Breast epithelium (tissue), 4 donors: ENCODE data around the gene BAD. TPM values are rescaled to one million over a fixed set of nuclear protein-coding genes. Genes with fewer than 3 reads are reported as not detected.

Source experiments
- DNase-seq, 2 donors: peaks; one replicate each; pipeline ENCODE4 v3.0.0-alpha.2; 2019; ENCODE audit warnings: low spot score in 2 of 2
- H3K27ac ChIP-seq, 2 donors: fragments of 200-600 bp; sonication (generic) in 1 of 2; one replicate each; pipeline ENCODE4 v1.5.1; 2016 to 2019; ENCODE audit warnings: mild to moderate bottlenecking in 1 of 2
- H3K27me3 ChIP-seq, 2 donors: fragments of 200-600 bp; sonication (generic) in 1 of 2; one replicate each; pipeline versions ENCODE4 v1.5.1 to v1.6.0; 2017 to 2019; ENCODE audit warnings: control low read depth in 1 of 2, mild to moderate bottlenecking in 1 of 2
- H3K36me3 ChIP-seq: fragments of 200-600 bp; one replicate; pipeline ENCODE4 v1.5.1; 2019
- H3K4me1 ChIP-seq, 2 donors: fragments of 200-600 bp; sonication (generic); one replicate each; pipeline ENCODE4 v1.5.1; 2016 to 2019; ENCODE audit warnings: control low read depth in 1 of 2
- H3K4me3 ChIP-seq, 3 donors: fragments of 200-600 bp; sonication (generic); 1 replicate in 2 of 3; 2 replicates in 1 of 3; pipeline ENCODE4 v1.5.1; 2016 to 2019; ENCODE audit warnings: mild to moderate bottlenecking in 3 of 3, moderate library complexity in 2 of 3
- H3K9me3 ChIP-seq, 2 donors: fragments of 200-600 bp; sonication (generic) in 1 of 2; one replicate each; pipeline ENCODE4 v1.5.1; 2016 to 2019; ENCODE audit warnings: control low read depth in 1 of 2
- CTCF ChIP-seq, 3 donors: fragments of 450-650 bp; IDR thresholded peaks; one replicate each; pipeline ENCODE4 v1.5.1; 2016 to 2017; ENCODE audit warnings: antibody characterized with exemption in 3 of 3, mild to moderate bottlenecking in 3 of 3, moderate library complexity in 3 of 3
- POLR2A ChIP-seq: fragments of 450-650 bp; IDR thresholded peaks from one replicate; pipeline ENCODE4 v1.6.1; 2016; ENCODE audit warnings: antibody characterized with exemption, mild to moderate bottlenecking, moderate library complexity
- POLR2AphosphoS5 ChIP-seq, 3 donors: sonication (generic); formaldehyde crosslinking; IDR thresholded peaks; one replicate each; pipeline ENCODE4 v1.6.1; 2017; ENCODE audit warnings: antibody characterized with exemption in 3 of 3
- intact Hi-C: fragments of 100-400 bp; cut with DNase I; formaldehyde crosslinking; loops from one replicate; pipeline ENCODE4 v1.15.1; 2023; ENCODE audit warnings: low total_unique reads
- total RNA-seq, 3 donors: library from RNA; depleted of rRNA; stranded (reverse); fragments of >200 nt; gene quantifications; one replicate each; pipeline ENCODE4 v1.1.0, GENCODE V29; 2016

BAD gene
- total RNA-seq, 3 donors from 2014 or later, result 80.3 to 107 (median 87.5) TPM

GRCh38 chr11:64249563-64250414 is 34.7 kb downstream of the BAD start:
- Histone ChIP-seq H3K4me1 (peaks cover 14 to 20% of the 10 kb centered on the region in 2 donors), H3K9me3 (no peaks in the 10 kb centered on the region), H3K27ac (no peak overlapping the region), H3K36me3 (no peaks in the 10 kb centered on the region), H3K27me3 (no peaks in the 10 kb centered on the region), H3K4me3 (no peak overlapping the region)
- no peak for TF ChIP-seq POLR2AphosphoS5 (IDR thresholded peaks at IDR 0.05)
- TF ChIP-seq CTCF (IDR thresholded peaks at IDR 0.05), result no peak
- TF ChIP-seq POLR2A, result no peak
- DNase-seq, result no peak
- intact Hi-C loops, result no loop called here

GRCh38 chr11:64249038-64249437 is 35.4 kb downstream of the BAD start:
- Histone ChIP-seq H3K27me3 (no peaks in the 10 kb centered on the region), H3K4me3 (no peak overlapping the region), H3K36me3 (no peaks in the 10 kb centered on the region), H3K4me1 (peaks cover 14 to 21% of the 10 kb centered on the region in 2 donors), H3K27ac (no peak overlapping the region), H3K9me3 (no peaks in the 10 kb centered on the region)
- no peak for DNase-seq
- intact Hi-C loops, result no loop called here
- TF ChIP-seq CTCF (IDR thresholded peaks at IDR 0.05) (no peak), POLR2AphosphoS5 (IDR thresholded peaks at IDR 0.05) (no peak), POLR2A (no peak)

- H3K9me3 ChIP-seq, result no peaks in the 10 kb centered on the region
- H3K36me3 ChIP-seq, result no peaks in the 10 kb centered on the region
- no peak overlapping the region for H3K4me3 ChIP-seq
- peaks cover 14 to 21% of the 10 kb centered on the region in 2 donors for H3K4me1 ChIP-seq
- TF ChIP-seq POLR2A, result no peak
- no peak for TF ChIP-seq CTCF (IDR thresholded peaks at IDR 0.05)
- TF ChIP-seq POLR2AphosphoS5 (IDR thresholded peaks at IDR 0.05), result no peak
- intact Hi-C loops, result no loop called here
- DNase-seq, result no peak
- H3K27ac ChIP-seq, result no peak overlapping the region
- H3K27me3 ChIP-seq, result no peaks in the 10 kb centered on the region
These were observed 35.9 kb downstream of the BAD start for GRCh38 chr11:64248578-64248977.

- TF ChIP-seq CTCF (IDR thresholded peaks at IDR 0.05) (no peak), POLR2A (no peak), POLR2AphosphoS5 (IDR thresholded peaks at IDR 0.05) (no peak)
- H3K4me1 ChIP-seq, result peaks cover 14 to 21% of the 10 kb centered on the region in 2 donors
- H3K27ac ChIP-seq, result peak overlapping the region; percentile 73 to 74
- DNase-seq, result no peak
- H3K27me3 ChIP-seq, result no peaks in the 10 kb centered on the region
- no peaks in the 10 kb centered on the region for H3K9me3 ChIP-seq
- peak overlapping the region; percentile 71 to 91 (median 76) for H3K4me3 ChIP-seq
- no peaks in the 10 kb centered on the region for H3K36me3 ChIP-seq
- intact Hi-C loops, result no loop called here
These were observed 36.5 kb downstream of the BAD start for GRCh38 chr11:64247729-64248531.
